Measurements from ENCODE around the gene MRPL20.
"Not testable (repeated sequence)": the region's sequence is repeated elsewhere in the genome, so short reads cannot be mapped to it uniquely, and the experiment has no call there.

Gene MRPL20

DNA sequence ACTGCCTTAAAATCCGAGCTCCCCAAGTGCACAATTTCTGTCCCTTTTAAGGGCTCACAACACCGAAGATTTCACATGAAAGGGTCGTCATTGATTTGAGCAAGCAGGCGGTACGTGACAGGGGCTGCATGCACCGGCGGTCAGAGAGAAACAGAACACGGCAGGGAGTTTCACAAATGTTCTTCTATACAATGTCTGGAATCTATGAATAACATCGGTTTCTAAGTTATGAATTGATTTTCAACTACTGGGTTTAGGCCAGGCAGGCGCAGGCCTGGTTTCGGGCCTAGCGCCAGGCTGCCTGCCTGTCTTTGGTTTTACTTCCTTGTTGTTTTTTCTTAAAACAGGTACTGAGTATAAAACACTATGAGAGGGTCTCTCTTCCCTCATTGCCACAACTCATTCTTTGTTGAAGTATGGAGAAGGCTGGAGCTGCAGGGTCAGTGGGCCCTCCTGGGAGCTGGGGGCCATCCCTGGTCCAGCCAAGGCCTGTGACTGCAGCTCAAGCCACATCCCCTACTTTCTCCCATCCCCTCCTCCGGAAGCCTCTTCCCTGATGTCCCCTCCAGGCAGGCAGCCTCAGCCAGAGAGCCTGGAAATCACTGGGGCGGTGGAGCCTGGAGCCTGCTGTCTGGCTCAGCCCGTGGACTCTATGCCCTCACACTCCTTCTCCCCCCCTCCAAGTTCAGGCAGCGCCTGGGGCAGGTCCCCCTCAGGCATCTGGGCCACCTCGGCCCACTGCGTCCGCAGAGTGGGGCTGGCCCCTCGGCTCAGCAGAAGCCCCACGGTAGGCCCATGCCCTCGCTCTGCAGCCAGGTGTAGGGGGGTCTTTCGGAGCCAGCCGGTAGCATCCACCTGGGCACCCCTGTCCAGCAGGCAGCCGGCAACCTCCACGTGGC lies 11.6 kb upstream of the MRPL20 start:
- TF ChIP-seq CTCF (IDR thresholded peaks at IDR 0.05), result no peak
- Histone ChIP-seq H3K9ac (no peak overlapping the region), H3K4me2 (ENCODE audit: low read length) (no peak overlapping the region), H3K4me1 (no peaks in the 10 kb centered on the region), H2AFZ (no peak overlapping the region), H3K4me3 (ENCODE audit: low read depth, low read length) (no peak overlapping the region), H3K79me2 (no peaks in the 10 kb centered on the region), H3K36me3 (ENCODE audit: control insufficient read depth, insufficient read depth, low read length) (no peaks in the 10 kb centered on the region), H3K27me3 (ENCODE audit: control insufficient read depth, insufficient read depth, low read length) (no peaks in the 10 kb centered on the region), H3K9me3 (ENCODE audit: control insufficient read depth, low read length) (no peaks in the 10 kb centered on the region), H3K27ac (no peak overlapping the region)

GRCh38 chr1:1417825-1418463 lies 10.9 kb upstream of the MRPL20 start:
- not testable (repeated sequence) for H3K79me2 ChIP-seq; H3K4me1 ChIP-seq; H3K4me3 ChIP-seq (ENCODE audit: low read depth, low read length); H3K27ac ChIP-seq; H3K27me3 ChIP-seq (ENCODE audit: control insufficient read depth, insufficient read depth, low read length); H3K4me2 ChIP-seq (ENCODE audit: low read length); H2AFZ ChIP-seq; H3K9me3 ChIP-seq (ENCODE audit: control insufficient read depth, low read length); H3K36me3 ChIP-seq (ENCODE audit: control insufficient read depth, insufficient read depth, low read length); H3K9ac ChIP-seq

GRCh38 chr1:1417396-1417795 lies 10.3 kb upstream of the MRPL20 start:
- not testable (repeated sequence) for H3K4me3 ChIP-seq (ENCODE audit: low read depth, low read length); H3K27ac ChIP-seq; H3K36me3 ChIP-seq (ENCODE audit: control insufficient read depth, insufficient read depth, low read length); H3K4me1 ChIP-seq; H3K9me3 ChIP-seq (ENCODE audit: control insufficient read depth, low read length); H3K9ac ChIP-seq; H3K4me2 ChIP-seq (ENCODE audit: low read length); H3K27me3 ChIP-seq (ENCODE audit: control insufficient read depth, insufficient read depth, low read length); H3K79me2 ChIP-seq; H2AFZ ChIP-seq

DNA sequence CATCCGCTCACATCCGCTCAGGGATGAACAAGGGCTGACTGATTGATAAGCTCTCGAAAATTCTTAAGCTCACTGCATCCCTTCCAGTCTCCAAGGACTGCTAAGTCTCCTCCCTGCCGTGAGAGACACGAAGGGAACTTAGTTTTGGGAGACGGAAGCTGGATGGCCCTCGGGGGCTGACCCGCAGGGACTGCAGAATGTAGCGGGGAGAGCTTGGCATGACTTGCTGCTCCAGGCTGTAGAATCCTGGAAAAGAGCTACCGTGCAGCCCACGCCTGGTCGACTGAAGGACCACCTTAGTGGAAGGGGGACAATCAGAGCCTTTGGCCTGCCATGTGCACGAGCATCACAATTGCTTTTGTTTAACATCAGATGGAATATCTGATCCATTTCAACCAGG lies 8.7 kb upstream of the MRPL20 start:
- Histone ChIP-seq H3K9me3 (ENCODE audit: control insufficient read depth, low read length) (no peaks in the 10 kb centered on the region), H3K9ac (no peak overlapping the region), H3K4me2 (ENCODE audit: low read length) (no peak overlapping the region), H3K4me3 (ENCODE audit: low read depth, low read length) (no peak overlapping the region), H3K79me2 (no peaks in the 10 kb centered on the region), H3K27me3 (ENCODE audit: control insufficient read depth, insufficient read depth, low read length) (no peaks in the 10 kb centered on the region), H2AFZ (no peak overlapping the region), H3K27ac (no peak overlapping the region), H3K36me3 (ENCODE audit: control insufficient read depth, insufficient read depth, low read length) (no peaks in the 10 kb centered on the region), H3K4me1 (no peaks in the 10 kb centered on the region)
- no peak for TF ChIP-seq CTCF (IDR thresholded peaks at IDR 0.05)

- not testable (repeated sequence) for H3K9ac ChIP-seq; H3K36me3 ChIP-seq (ENCODE audit: control insufficient read depth, insufficient read depth, low read length); H3K4me3 ChIP-seq (ENCODE audit: low read depth, low read length); H3K4me2 ChIP-seq (ENCODE audit: low read length); H2AFZ ChIP-seq; H3K9me3 ChIP-seq (ENCODE audit: control insufficient read depth, low read length); H3K27me3 ChIP-seq (ENCODE audit: control insufficient read depth, insufficient read depth, low read length); H3K27ac ChIP-seq; H3K4me1 ChIP-seq; H3K79me2 ChIP-seq
Observed at GRCh38 chr1:1412311-1412902, 5.3 kb upstream of the MRPL20 start.

GRCh38 chr1:1411626-1412025 lies 4.5 kb upstream of the MRPL20 start:
- TF ChIP-seq CTCF (IDR thresholded peaks at IDR 0.05), result no peak
- H2AFZ ChIP-seq, result no peak overlapping the region

GRCh38 chr1:1410238-1410637 lies 3.1 kb upstream of the MRPL20 start:
- H3K4me2 ChIP-seq (ENCODE audit: low read length); H2AFZ ChIP-seq; H3K4me1 ChIP-seq; H3K36me3 ChIP-seq (ENCODE audit: control insufficient read depth, insufficient read depth, low read length); H3K79me2 ChIP-seq; H3K27me3 ChIP-seq (ENCODE audit: control insufficient read depth, insufficient read depth, low read length); H3K9me3 ChIP-seq (ENCODE audit: control insufficient read depth, low read length); H3K27ac ChIP-seq; H3K9ac ChIP-seq; H3K4me3 ChIP-seq (ENCODE audit: low read depth, low read length): not testable (repeated sequence)

More at GRCh38 chr1:1411626-1412025, 4.5 kb upstream of the MRPL20 start:
- H3K9me3 ChIP-seq (ENCODE audit: control insufficient read depth, low read length), result no peaks in the 10 kb centered on the region
- no peaks in the 10 kb centered on the region for H3K27me3 ChIP-seq (ENCODE audit: control insufficient read depth, insufficient read depth, low read length)
- H3K27ac ChIP-seq, result no peak overlapping the region
- peaks cover 3% of the 10 kb centered on the region for H3K79me2 ChIP-seq
- no peaks in the 10 kb centered on the region for H3K36me3 ChIP-seq (ENCODE audit: control insufficient read depth, insufficient read depth, low read length)
- no peak overlapping the region for H3K9ac ChIP-seq
- H3K4me2 ChIP-seq (ENCODE audit: low read length), result no peak overlapping the region
- H3K4me3 ChIP-seq (ENCODE audit: low read depth, low read length), result no peak overlapping the region
- H3K4me1 ChIP-seq, result no peaks in the 10 kb centered on the region
